Heart left ventricle (tissue), 13 donors: Measurements from ENCODE around the gene WDR93.

Source experiments
- POLR2A ChIP-seq, 2 donors: fragments of 450-650 bp; IDR thresholded peaks; one replicate each; pipeline ENCODE4 v1.6.1; 2017; ENCODE audit warnings: antibody characterized with exemption in 2 of 2, mild to moderate bottlenecking in 2 of 2, moderate library complexity in 2 of 2
- TF ChIP-seq, protein P1 (sequence below), 12 donors: fragments of 200-600 bp; sonication (generic) in 4 of 12; IDR thresholded peaks; one replicate each; pipeline versions ENCODE4 v1.5.0 to v1.8.0; 2018 to 2022; ENCODE audit warnings: antibody characterized with exemption in 12 of 12, mild to moderate bottlenecking in 5 of 12
- donor health status: ischemic (EF 13 %, LVEDD 7.1; RV severe dilation, severe dysfunction).
- donor health status: DM: no; HTN: yes; CAD: no.
- donor health status: DM: no; HTN: no; CAD: no.
- donor health status: ischemic (EF 25% LVEDD 6.9; RV normal size, moderate dysfunction).
- donor health status: ischemic (EF 25% LVEDD 5.7; RV mildly dilated, moderate dysfunction).
- donor health status: ischemic (EF 35%, LVEDD 5.7; RV mildly dilated, moderate dysfunction).
- donor health status: nonischemic (EF 11% LVEDD 7.7; RV severe dilation, severe dysfunction).
- donor health status: DM: yes; HTN: yes; CAD: no.
- donor health status: PGD.
- donor health status: ischemic (EF 29% LVEDD 5.4; RV normal size, mild dysfunction).
- donor health status: nonischemic (EF 23%, LVEDD 6.1; RV moderate dilation, normal function).

DNA sequence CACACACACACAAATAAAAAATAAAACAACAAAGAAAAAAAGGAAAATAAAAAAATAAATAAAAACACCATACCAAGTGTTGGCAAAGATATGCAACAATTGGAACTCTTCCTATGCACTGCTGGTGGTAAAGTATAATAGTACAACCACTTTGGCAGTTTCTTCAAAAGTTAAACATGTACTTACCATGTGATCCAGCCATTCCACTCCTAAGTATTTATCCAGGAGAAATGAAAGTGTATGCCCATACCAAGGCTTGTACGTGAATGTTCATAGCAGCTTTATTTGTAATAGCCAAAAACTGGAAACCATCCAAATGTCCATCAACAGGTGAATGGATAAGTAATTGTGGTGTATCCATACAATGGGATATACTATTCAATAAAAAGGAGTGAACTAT, 17.0 kb downstream of the WDR93 start:
- TF ChIP-seq, protein P1, sequence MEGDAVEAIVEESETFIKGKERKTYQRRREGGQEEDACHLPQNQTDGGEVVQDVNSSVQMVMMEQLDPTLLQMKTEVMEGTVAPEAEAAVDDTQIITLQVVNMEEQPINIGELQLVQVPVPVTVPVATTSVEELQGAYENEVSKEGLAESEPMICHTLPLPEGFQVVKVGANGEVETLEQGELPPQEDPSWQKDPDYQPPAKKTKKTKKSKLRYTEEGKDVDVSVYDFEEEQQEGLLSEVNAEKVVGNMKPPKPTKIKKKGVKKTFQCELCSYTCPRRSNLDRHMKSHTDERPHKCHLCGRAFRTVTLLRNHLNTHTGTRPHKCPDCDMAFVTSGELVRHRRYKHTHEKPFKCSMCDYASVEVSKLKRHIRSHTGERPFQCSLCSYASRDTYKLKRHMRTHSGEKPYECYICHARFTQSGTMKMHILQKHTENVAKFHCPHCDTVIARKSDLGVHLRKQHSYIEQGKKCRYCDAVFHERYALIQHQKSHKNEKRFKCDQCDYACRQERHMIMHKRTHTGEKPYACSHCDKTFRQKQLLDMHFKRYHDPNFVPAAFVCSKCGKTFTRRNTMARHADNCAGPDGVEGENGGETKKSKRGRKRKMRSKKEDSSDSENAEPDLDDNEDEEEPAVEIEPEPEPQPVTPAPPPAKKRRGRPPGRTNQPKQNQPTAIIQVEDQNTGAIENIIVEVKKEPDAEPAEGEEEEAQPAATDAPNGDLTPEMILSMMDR (IDR thresholded peaks at IDR 0.05): no peak
- TF ChIP-seq POLR2A (IDR thresholded peaks at IDR 0.05): no peak
